GM23338 (cell line): Measurements from ENCODE around the gene PIM3. TPM values are rescaled to one million over a fixed set of nuclear protein-coding genes. Genes with fewer than 3 reads are reported as not detected.
A peak's percentile ranks its signal among the peaks of the same experiment; 100 is the strongest.

Experiments used
- ATAC-seq: fragments of 200-7000 bp; cut with Tn5 transposase; 3 replicates; pipeline ENCODE4 v1.9.1; 2020
- DNase-seq: peaks from one replicate; pipeline ENCODE4 v3.0.0-alpha.2; 2015; ENCODE audit warnings: low spot score
- H2AFZ ChIP-seq: fragments of 200-600 bp; sonication (generic); 2 replicates; pipeline ENCODE4 v1.8.0; 2016; ENCODE audit warnings: antibody characterized with exemption, mild to moderate bottlenecking, moderate library complexity
- H3F3A ChIP-seq: fragments of 200-600 bp; sonication (generic); replicated peaks from 2 replicates; pipeline ENCODE4 v1.8.0; 2017; ENCODE audit warnings: antibody characterized with exemption, mixed run types, low read depth
- H3K27ac ChIP-seq: fragments of 200-600 bp; sonication (generic); 2 replicates; pipeline ENCODE4 v1.6.1; 2016; ENCODE audit warnings: low read depth
- H3K27me3 ChIP-seq: fragments of 200-600 bp; sonication (generic); 2 replicates; pipeline ENCODE4 v1.8.0; 2016; ENCODE audit warnings: mild to moderate bottlenecking, mixed run types, moderate library complexity; ENCODE audit not compliant: insufficient read depth
- H3K36me3 ChIP-seq: fragments of 200-600 bp; sonication (generic); 2 replicates; pipeline ENCODE4 v1.8.0; 2016; ENCODE audit warnings: mild to moderate bottlenecking; ENCODE audit not compliant: insufficient read depth
- H3K4me1 ChIP-seq: fragments of 200-600 bp; sonication (generic); 2 replicates; pipeline ENCODE4 v1.8.0; 2016; ENCODE audit warnings: mild to moderate bottlenecking, moderate library complexity; ENCODE audit not compliant: insufficient read depth
- H3K4me2 ChIP-seq: fragments of 200-600 bp; sonication (generic); 2 replicates; pipeline ENCODE4 v1.7.1; 2017; ENCODE audit warnings: mixed run types
- H3K4me3 ChIP-seq: fragments of 200-600 bp; sonication (generic); 2 replicates; pipeline ENCODE4 v1.6.1; 2016; ENCODE audit warnings: mixed run types
- H3K79me2 ChIP-seq: fragments of 200-600 bp; sonication (generic); replicated peaks from 2 replicates; pipeline ENCODE4 v1.8.0; 2017; ENCODE audit warnings: mild to moderate bottlenecking; ENCODE audit not compliant: insufficient read depth
- H3K9me2 ChIP-seq: fragments of 200-600 bp; sonication (generic); 2 replicates; pipeline ENCODE4 v1.8.0; 2017; ENCODE audit not compliant: insufficient read depth
- H4K20me1 ChIP-seq: fragments of 200-600 bp; sonication (generic); replicated peaks from 2 replicates; pipeline ENCODE4 v1.8.0; 2017; ENCODE audit warnings: mild to moderate bottlenecking; ENCODE audit not compliant: insufficient read depth
- H3K27ac Mint-ChIP-seq: 2 replicates; pipeline ENCODE4 v1.8.0; 2020; ENCODE audit warnings: inconsistent platforms, mild to moderate bottlenecking, moderate library complexity, mixed read lengths
- H3K27me3 Mint-ChIP-seq: 3 replicates; pipeline ENCODE4 v1.8.0; 2022; ENCODE audit warnings: low read depth, mild to moderate bottlenecking, moderate library complexity, mixed read lengths, inconsistent platforms; ENCODE audit not compliant: insufficient read depth, poor library complexity
- H3K36me3 Mint-ChIP-seq: 3 replicates; pipeline ENCODE4 v1.8.0; 2021; ENCODE audit warnings: low read depth, mild to moderate bottlenecking, inconsistent platforms, moderate library complexity, mixed read lengths
- H3K4me1 Mint-ChIP-seq: 3 replicates; pipeline ENCODE4 v1.8.0; 2020; ENCODE audit warnings: mild to moderate bottlenecking, inconsistent platforms, mixed read lengths
- H3K4me3 Mint-ChIP-seq: 3 replicates; pipeline ENCODE4 v1.8.0; 2021; ENCODE audit warnings: moderate library complexity, mild to moderate bottlenecking, inconsistent platforms, mixed read lengths
- H3K9me3 Mint-ChIP-seq: 3 replicates; pipeline ENCODE4 v1.8.0; 2020; ENCODE audit warnings: moderate library complexity, mild to moderate bottlenecking, inconsistent platforms, mixed read lengths
- CREB1 ChIP-seq: fragments of 250-450 bp; sonication (Bioruptor Pico); IDR thresholded peaks from 2 replicates; pipeline ENCODE4 v1.5.0; 2020; ENCODE audit warnings: low read depth, mild to moderate bottlenecking, moderate library complexity
- EZH2 ChIP-seq: fragments of 200-600 bp; sonication (generic); IDR thresholded peaks from one replicate; pipeline ENCODE4 v1.8.0; 2017; ENCODE audit warnings: antibody characterized with exemption, mild to moderate bottlenecking, low read depth; ENCODE audit not compliant: unreplicated experiment
- JUNB ChIP-seq: IDR thresholded peaks from one replicate; pipeline ENCODE4 v1.6.1; 2016; ENCODE audit warnings: antibody characterized with exemption; ENCODE audit not compliant: unreplicated experiment
- NANOG ChIP-seq: IDR thresholded peaks from 2 replicates; pipeline ENCODE4 v1.6.1; 2016; ENCODE audit warnings: antibody characterized with exemption, borderline replicate concordance
- POLR2AphosphoS5 ChIP-seq: IDR thresholded peaks from 2 replicates; pipeline ENCODE4 v1.6.1; 2016; ENCODE audit warnings: antibody characterized with exemption, low read depth
- REST ChIP-seq: IDR thresholded peaks from one replicate; pipeline ENCODE4 v1.6.1; 2018; ENCODE audit warnings: antibody characterized with exemption; ENCODE audit not compliant: unreplicated experiment
- STAT1 ChIP-seq: IDR thresholded peaks from one replicate; pipeline ENCODE4 v1.6.1; 2016; ENCODE audit warnings: antibody characterized with exemption; ENCODE audit not compliant: unreplicated experiment
- ZNF114 ChIP-seq: fragments of 250-450 bp; sonication (Bioruptor Pico); IDR thresholded peaks from 2 replicates; pipeline ENCODE4 v1.5.0; 2020; ENCODE audit warnings: mild to moderate bottlenecking, moderate library complexity
- ZNF331 ChIP-seq: fragments of 250-450 bp; sonication (Bioruptor Pico); IDR thresholded peaks from 2 replicates; pipeline ENCODE4 v1.5.0; 2020; ENCODE audit warnings: low read depth, mild to moderate bottlenecking, moderate library complexity
- polyA plus RNA-seq: library from polyadenylated mRNA; unstranded; fragments of >200 nt; fragmentation: Nextera tagmentation; extraction: Ambion mirVana; gene quantifications from 2 replicates; pipeline ENCODE4 v1.2.1, GENCODE V29; 2016
- total RNA-seq: library from RNA; depleted of rRNA; stranded (reverse); fragments of >200 nt; shearing (Covaris generic); gene quantifications from 2 replicates; pipeline ENCODE4 v1.2.3, GENCODE V29; 2014
- TF ChIP-seq, protein P1 (sequence below), 2 experiments: fragments of 200-600 bp in 1 of 2; sonication (generic) in 1 of 2; conservative IDR thresholded peaks; 2 replicates each; pipeline versions ENCODE4 v1.5.1 to v1.6.1; 2016 to 2017; ENCODE audit warnings: antibody characterized with exemption in 2 of 2, low read depth in 2 of 2, mild to moderate bottlenecking in 2 of 2, moderate library complexity in 1 of 2
- TF ChIP-seq, protein P2 (sequence below): IDR thresholded peaks from 2 replicates; pipeline ENCODE4 v1.6.1; 2016; ENCODE audit warnings: antibody characterized with exemption

PIM3 gene
- total and polyA plus RNA-seq, 2 experiments from 2014 or later: 17.7 to 37.3 TPM

- H3K4me2 ChIP-seq: no peak overlapping the region
- H3K9me2 ChIP-seq: no peaks in the 10 kb centered on the region
- no peaks in the 10 kb centered on the region for H3K9me3 Mint-ChIP-seq
- H3K4me3 ChIP-seq: no peak overlapping the region
- DNase-seq: peak; percentile 48
- H4K20me1 ChIP-seq: no peaks in the 10 kb centered on the region; the same call in 1 of the 2 replicates
- no peak for ATAC-seq
- peaks cover 17% of the 10 kb centered on the region for H3K79me2 ChIP-seq
- H3K27me3 ChIP-seq: no peaks in the 10 kb centered on the region
- H3K4me1 ChIP-seq: no peaks in the 10 kb centered on the region; the same call in 1 of the 2 replicates
- H2AFZ ChIP-seq: no peak overlapping the region
- H3F3A ChIP-seq: peaks cover 6% of the 10 kb centered on the region; the same call in 1 of the 2 replicates
- H3K27me3 Mint-ChIP-seq: peaks cover 11% of the 10 kb centered on the region
- H3K4me3 Mint-ChIP-seq: no peak overlapping the region
- H3K27ac Mint-ChIP-seq: no peak overlapping the region
- H3K36me3 ChIP-seq: no peaks in the 10 kb centered on the region
- no peaks in the 10 kb centered on the region; the same call in 2 of the 3 replicates for H3K36me3 Mint-ChIP-seq
- TF ChIP-seq POLR2AphosphoS5 (no peak), CREB1 (CRISPR knock-in tag) (no peak), REST (peak; percentile 79), STAT1 (no peak)
- TF ChIP-seq, protein P1, sequence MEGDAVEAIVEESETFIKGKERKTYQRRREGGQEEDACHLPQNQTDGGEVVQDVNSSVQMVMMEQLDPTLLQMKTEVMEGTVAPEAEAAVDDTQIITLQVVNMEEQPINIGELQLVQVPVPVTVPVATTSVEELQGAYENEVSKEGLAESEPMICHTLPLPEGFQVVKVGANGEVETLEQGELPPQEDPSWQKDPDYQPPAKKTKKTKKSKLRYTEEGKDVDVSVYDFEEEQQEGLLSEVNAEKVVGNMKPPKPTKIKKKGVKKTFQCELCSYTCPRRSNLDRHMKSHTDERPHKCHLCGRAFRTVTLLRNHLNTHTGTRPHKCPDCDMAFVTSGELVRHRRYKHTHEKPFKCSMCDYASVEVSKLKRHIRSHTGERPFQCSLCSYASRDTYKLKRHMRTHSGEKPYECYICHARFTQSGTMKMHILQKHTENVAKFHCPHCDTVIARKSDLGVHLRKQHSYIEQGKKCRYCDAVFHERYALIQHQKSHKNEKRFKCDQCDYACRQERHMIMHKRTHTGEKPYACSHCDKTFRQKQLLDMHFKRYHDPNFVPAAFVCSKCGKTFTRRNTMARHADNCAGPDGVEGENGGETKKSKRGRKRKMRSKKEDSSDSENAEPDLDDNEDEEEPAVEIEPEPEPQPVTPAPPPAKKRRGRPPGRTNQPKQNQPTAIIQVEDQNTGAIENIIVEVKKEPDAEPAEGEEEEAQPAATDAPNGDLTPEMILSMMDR (conservative IDR thresholded peaks at IDR 0.05; ENCODE audit: low read depth in 2 of 2): no peak
- no peak overlapping the region for H3K27ac ChIP-seq
- H3K4me1 Mint-ChIP-seq: no peaks in the 10 kb centered on the region; the same call in 2 of the 3 replicates
Measured at GRCh38 chr22:49915610-49916009, 45.0 kb upstream of the PIM3 start.

- Mint-ChIP-seq H3K9me3 (no peaks in the 10 kb centered on the region), H3K4me3 (peak overlapping the region; percentile 85), H3K27me3 (peaks cover 11% of the 10 kb centered on the region), H3K27ac (no peak overlapping the region), H3K4me1 (no peaks in the 10 kb centered on the region; the same call in 2 of the 3 replicates), H3K36me3 (no peaks in the 10 kb centered on the region; the same call in 2 of the 3 replicates)
- H3K36me3 ChIP-seq: no peaks in the 10 kb centered on the region
- H3F3A ChIP-seq: peaks cover 6% of the 10 kb centered on the region; the same call in 1 of the 2 replicates
- H3K79me2 ChIP-seq: peaks cover 17% of the 10 kb centered on the region
- H3K27me3 ChIP-seq: no peaks in the 10 kb centered on the region
- DNase-seq (no peak), ATAC-seq (no peak)
- peak overlapping the region; percentile 93 for H3K4me2 ChIP-seq
- no peak overlapping the region for H3K27ac ChIP-seq
- no peak overlapping the region for H2AFZ ChIP-seq
- H3K4me3 ChIP-seq: peak overlapping the region; percentile 87; the same call in 1 of the 2 replicates
- no peaks in the 10 kb centered on the region; the same call in 1 of the 2 replicates for H4K20me1 ChIP-seq
- no peaks in the 10 kb centered on the region; the same call in 1 of the 2 replicates for H3K4me1 ChIP-seq
- H3K9me2 ChIP-seq: no peaks in the 10 kb centered on the region
- TF ChIP-seq ZNF331 (CRISPR knock-in tag) (no peak), ZNF114 (no peak), STAT1 (no peak), POLR2AphosphoS5 (no peak), JUNB (no peak), NANOG (no peak), REST (no peak), CREB1 (CRISPR knock-in tag) (no peak), EZH2 (no peak)
- TF ChIP-seq, protein P1 (conservative IDR thresholded peaks at IDR 0.05; ENCODE audit: low read depth in 2 of 2): no peak
- TF ChIP-seq, protein P2, sequence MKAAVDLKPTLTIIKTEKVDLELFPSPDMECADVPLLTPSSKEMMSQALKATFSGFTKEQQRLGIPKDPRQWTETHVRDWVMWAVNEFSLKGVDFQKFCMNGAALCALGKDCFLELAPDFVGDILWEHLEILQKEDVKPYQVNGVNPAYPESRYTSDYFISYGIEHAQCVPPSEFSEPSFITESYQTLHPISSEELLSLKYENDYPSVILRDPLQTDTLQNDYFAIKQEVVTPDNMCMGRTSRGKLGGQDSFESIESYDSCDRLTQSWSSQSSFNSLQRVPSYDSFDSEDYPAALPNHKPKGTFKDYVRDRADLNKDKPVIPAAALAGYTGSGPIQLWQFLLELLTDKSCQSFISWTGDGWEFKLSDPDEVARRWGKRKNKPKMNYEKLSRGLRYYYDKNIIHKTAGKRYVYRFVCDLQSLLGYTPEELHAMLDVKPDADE: no peak
Measured at GRCh38 chr22:49916831-49917230, 43.7 kb upstream of the PIM3 start.
